Right ventricle myocardium superior (tissue), 1 donor: ENCODE measurements around the gene GRIA1. TPM values are rescaled to one million over a fixed set of nuclear protein-coding genes. Genes with fewer than 3 reads are reported as not detected.
"Not testable (repeated sequence)": the region's sequence is repeated elsewhere in the genome, so short reads cannot be mapped to it uniquely, and the experiment has no call there.

ENCODE experiments used
- ATAC-seq: fragments of 200-7000 bp; cut with Tn5 transposase; one replicate; pipeline ENCODE4 v1.9.1; 2020; ENCODE audit warnings: mild to moderate bottlenecking; ENCODE audit not compliant: poor library complexity
- DNase-seq: peaks from one replicate; pipeline ENCODE4 v3.0.0-alpha.2; 2020
- intact Hi-C: fragments of 100-400 bp; cut with DNase I; formaldehyde crosslinking; loops from one replicate; pipeline ENCODE4 v1.11.2; 2022
- total RNA-seq: library from RNA; stranded (reverse); fragmentation: NEBNext Ultra II Directional; extraction: Animal tissue kit (Norgen Biotek cat#: 25700); gene quantifications from one replicate; pipeline ENCODE4 v1.2.1, GENCODE V29; 2021
- donor health status: DM: no; HTN: yes; CAD: no; lungs with severe emphysema.

The GRIA1 gene
- total RNA-seq, 1 donor from 2014 or later, result 0.05 TPM

DNA sequence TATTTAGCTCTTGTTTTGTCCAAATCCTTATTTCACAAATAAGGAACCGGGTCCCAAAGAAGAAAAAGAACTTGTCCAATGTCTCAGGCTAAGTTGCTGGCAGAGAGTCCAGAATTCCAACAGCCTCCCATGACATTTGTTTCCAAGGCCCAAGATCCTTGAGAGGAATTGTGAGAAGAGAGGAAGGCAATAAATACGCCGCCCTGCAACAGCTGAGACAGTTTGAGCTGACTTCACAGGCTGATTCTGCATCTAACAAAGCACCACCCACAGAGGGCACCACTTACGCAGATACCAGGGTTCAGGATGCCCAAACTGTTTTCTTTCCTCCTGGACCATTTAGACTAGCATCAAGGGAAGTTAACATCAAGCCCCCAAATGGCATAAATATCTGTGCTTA, 336.9 kb downstream of the GRIA1 start:
- ATAC-seq (no peak), DNase-seq (no peak)
- intact Hi-C loops, result no loop called here

DNA sequence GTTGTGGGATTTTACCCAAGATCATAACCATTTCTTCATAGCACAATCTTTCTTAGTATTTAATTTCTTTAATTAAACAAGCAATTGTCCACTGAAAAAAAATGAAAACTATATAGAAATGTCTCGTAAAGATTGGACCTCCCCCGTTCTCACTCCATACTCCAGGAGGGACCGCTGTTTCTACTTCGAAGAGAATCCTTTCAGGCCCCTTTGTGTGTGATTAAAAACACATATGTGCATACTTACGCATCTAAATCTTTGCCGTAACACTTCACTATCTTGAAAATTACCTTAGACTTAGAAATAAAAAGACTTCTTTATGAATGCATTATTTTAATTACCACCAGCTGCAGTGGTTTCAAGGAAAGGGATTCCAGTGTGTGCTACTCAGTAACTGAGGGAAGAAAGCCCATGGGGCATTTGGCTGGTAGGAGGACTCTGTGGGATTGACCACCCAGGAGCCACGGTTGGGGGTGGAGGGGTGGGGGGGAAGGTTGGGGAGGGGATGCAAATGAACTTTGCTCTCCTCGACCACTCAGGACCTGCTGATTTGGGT, 339.1 kb downstream of the GRIA1 start:
- intact Hi-C loops, result no loop called here
- ATAC-seq (no peak), DNase-seq (no peak)

DNA sequence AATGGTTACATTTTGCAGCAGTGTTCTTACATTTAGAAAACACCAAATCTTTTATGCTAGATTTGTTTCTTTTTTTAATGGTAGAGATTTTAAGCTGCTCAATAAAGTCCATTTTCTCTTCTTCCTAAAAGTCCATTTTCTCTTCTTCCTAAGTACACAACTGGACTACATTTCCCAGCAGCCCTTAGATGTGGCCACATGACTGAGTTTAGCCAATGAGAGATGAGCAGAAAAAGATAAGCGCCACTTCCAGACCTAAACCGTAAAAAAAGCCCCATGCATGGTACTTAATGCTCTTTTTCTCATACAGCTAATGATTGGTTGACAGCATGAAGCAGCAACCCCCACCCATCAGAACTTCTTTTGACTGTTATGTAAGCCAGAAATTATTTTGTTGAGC, 341.5 kb downstream of the GRIA1 start:
- ATAC-seq (no peak), DNase-seq (no peak)
- intact Hi-C loops, result no loop called here

DNA sequence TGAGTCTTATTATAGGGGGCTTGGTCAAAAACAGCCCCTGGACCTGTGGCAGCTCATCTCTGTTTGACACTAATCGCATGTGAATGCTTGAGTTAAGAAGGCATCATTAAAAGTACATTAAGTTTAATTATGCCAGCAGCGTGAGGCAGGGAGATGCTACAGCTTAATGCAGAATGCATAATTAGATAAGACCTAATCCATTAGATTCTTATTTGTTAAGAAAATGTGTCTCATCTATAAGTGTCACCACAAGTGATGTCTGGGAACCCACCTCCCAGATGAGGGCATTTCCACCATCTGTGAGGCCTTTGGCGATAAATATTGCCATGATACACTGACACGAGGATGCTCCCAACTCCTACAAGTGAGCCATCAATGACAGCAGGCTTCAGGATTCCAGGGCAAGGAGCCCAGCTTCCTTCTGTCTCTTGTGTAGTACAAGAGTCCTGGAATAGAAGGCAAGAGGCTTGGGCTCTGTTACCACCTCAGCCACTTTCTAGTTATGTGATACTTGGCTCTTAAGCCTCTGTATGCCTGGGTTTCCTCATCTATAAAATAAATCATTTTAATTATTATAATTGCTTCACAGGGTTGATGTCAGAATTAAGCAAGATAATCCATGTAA, 345.5 kb downstream of the GRIA1 start:
- ATAC-seq, result no peak
- intact Hi-C loops, result no loop called here
- DNase-seq, result no peak

DNA sequence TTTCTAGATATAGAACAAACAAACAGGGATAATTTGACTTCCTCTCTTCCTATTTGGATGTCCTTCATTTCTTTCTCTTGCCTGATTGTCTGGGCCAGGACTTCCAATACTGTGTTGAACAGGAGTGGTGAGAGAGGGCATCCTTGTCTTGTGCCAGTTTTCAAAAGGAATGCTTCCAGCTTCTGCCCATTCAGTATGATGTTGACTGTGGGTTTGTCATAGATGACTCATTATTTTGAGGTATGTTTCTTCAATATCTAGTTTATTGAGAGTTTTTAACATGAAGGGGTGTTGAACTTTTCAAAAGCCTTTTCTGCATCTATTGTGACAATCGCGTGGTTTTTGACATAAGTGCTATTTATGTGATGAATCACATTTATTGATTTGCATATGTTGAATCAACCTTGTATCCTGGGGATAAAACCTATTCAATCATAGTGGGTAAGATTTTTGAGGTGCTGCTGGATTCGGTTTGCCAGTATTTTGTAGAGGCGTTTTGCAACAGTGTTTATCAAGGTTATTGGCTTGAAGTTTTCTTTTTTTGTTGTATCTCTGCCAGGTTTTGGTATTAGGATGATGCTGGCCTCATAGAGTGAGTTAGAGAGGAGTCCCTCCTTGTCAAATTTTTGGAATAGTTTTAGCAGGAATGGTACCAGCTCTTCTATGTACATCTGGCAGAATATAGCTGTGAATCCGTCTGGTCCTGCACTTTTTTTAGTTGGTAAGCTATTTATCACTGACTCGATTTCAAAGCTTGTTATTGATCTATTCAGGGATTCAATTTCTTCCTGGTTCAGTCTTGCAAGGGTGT, 359.0 kb downstream of the GRIA1 start:
- ATAC-seq, intact Hi-C loops, DNase-seq: not testable (repeated sequence)

DNA sequence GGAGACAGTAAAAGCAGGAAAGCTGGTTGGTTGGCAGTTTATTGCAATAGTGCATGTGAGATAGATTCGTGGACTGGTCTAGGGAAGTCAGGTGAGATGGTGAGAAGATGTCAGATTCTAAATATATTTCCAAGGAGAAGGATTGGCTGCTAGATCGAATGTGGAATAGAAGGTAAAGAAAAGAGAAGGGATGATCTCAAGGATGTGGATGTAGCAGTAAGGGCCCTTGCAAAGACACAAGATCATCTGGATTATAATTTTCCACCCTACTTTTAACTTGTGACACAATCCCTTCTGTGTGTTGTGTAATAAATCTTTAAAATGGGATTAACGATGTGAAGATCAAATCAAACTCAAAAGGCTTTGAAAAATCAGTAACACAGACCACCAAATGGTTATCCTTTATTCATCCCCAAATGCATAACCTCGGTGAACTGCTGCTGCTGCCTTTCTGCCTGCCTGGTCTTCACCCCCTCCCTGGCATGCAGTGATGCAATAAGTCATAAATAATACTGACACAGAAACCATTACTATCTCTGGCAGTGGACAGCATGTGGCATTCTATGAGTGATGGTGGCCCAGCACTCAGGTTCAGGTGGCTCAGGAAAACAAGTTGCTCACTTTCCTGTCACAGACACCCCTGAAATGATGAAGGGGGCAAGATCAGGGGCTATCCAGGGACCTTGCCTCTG, 369.9 kb downstream of the GRIA1 start:
- intact Hi-C loops, result no loop called here
- DNase-seq (no peak), ATAC-seq (no peak)

DNA sequence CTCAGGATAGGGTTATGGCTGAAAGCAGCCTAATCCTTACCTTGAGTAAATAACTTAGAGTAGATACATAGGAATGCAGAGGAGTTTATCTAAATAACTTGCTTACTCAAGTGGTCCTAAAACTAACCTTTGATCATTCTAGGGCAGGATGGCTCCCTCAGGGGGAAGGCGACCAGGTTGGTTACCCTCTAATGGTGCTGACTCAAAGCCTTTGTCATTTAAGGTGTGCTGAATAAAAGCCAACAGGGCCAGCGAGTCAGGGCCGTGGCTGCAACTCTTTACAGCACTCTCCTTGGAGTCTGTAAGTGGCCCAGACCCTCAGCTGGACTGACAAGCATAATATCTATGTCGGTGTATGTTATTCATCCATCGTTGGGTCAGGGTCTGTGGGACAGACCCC, 372.4 kb downstream of the GRIA1 start:
- DNase-seq, ATAC-seq, intact Hi-C loops: not testable (repeated sequence)
